H1 (cell line): ENCODE results near the gene TNFAIP8L3. TPM values are rescaled to one million over a fixed set of nuclear protein-coding genes. Genes with fewer than 3 reads are reported as not detected.

Experiments used
- KDM4A ChIP-seq: IDR thresholded peaks from one replicate; pipeline ENCODE4 v1.7.1; 2012; ENCODE audit warnings: low read depth, mild to moderate bottlenecking, moderate library complexity, low read length, inconsistent platforms; ENCODE audit not compliant: severe bottlenecking
- polyA plus RNA-seq, 7 experiments: library from polyadenylated mRNA; depleted of rRNA in 3 of 7; stranded (reverse) in 5 of 7; unstranded in 2 of 7; fragments of >200 nt in 5 of 7; fragments of 200-250 nt in 2 of 7; gene quantifications; 1 replicate in 5 of 7; 2 replicates in 1 of 7; 4 replicates in 1 of 7; pipeline versions ENCODE4 v1.2.1 to v1.2.3, GENCODE V29; 2011 to 2013; ENCODE audit warnings: missing spikeins in 2 of 7, mixed read lengths in 2 of 7
- total RNA-seq: library from RNA; stranded (reverse); fragmentation: NEBNext Ultra II Directional; extraction: Animal tissue kit (Norgen Biotek cat#: 25700); gene quantifications from 2 replicates; pipeline ENCODE4 v1.2.1, GENCODE V29; 2021

The TNFAIP8L3 gene
- total and polyA plus RNA-seq, 2 of the 8 experiments (the other 6 are each of a cell fraction or from before 2014, with no cell fraction given) = 0.23 to 0.67 TPM

DNA sequence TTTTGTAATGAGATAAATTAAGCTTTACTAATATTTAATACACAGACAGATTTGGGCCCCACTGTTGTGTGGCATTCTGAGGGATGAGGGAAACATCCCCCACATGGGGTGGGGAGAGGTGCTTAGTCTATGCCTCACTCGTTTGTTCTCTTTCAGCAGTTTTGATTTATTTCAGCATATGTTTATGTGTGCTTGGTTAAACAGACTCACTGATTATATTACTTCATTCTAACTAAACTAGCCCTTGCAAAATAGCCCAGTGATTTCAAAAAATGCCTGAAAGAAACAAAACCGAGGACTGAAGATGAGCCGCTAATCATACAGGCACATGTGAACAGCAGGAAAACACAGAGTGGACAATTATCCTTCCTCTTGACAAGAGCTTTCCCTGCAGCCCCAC lies 27.2 kb downstream of the TNFAIP8L3 start (continued):
- no peak for TF ChIP-seq KDM4A
